Fibroblast of lung (primary cell): ENCODE measurements around the gene MSH6. TPM values are rescaled to one million over a fixed set of nuclear protein-coding genes. Genes with fewer than 3 reads are reported as not detected.

Experiments
- DNase-seq, 2 donors: peaks; one replicate each; pipeline versions ENCODE4 v3.0.0 to v3.0.0-alpha.2; 2010; ENCODE audit warnings: low read depth in 2 of 2
- H2AFZ ChIP-seq: 2 replicates; pipeline ENCODE4 v1.5.1; 2012; ENCODE audit warnings: low read length, control low read depth, inconsistent platforms
- H3K27ac ChIP-seq: 2 replicates; pipeline ENCODE4 v1.5.1; 2011; ENCODE audit warnings: low read length, control low read depth; ENCODE audit not compliant: insufficient read depth
- H3K27me3 ChIP-seq: 2 replicates; pipeline ENCODE4 v1.5.1; 2011; ENCODE audit warnings: mild to moderate bottlenecking, low read length; ENCODE audit not compliant: control insufficient read depth, insufficient read depth
- H3K36me3 ChIP-seq: 2 replicates; pipeline ENCODE4 v1.5.1; 2011; ENCODE audit warnings: low read length; ENCODE audit not compliant: control insufficient read depth, insufficient read depth
- H3K4me1 ChIP-seq: 2 replicates; pipeline ENCODE4 v1.5.1; 2011; ENCODE audit warnings: low read length; ENCODE audit not compliant: control insufficient read depth, insufficient read depth; ENCODE audit errors: extremely low read depth
- H3K4me2 ChIP-seq: 2 replicates; pipeline ENCODE4 v1.5.1; 2011; ENCODE audit warnings: low read length, control low read depth; ENCODE audit not compliant: insufficient read depth; ENCODE audit errors: extremely low read depth
- H3K4me3 ChIP-seq, 4 experiments: fragments of 200-600 bp in 1 of 4; sonication (generic) in 1 of 4; replicated peaks in 1 of 4; 2 replicates each; pipeline ENCODE4 v1.5.1; 2011 to 2016; ENCODE audit warnings: low read length in 4 of 4, low read depth in 3 of 4, mild to moderate bottlenecking in 3 of 4, control low read depth in 2 of 4, inconsistent platforms in 1 of 4, mixed read lengths in 1 of 4; ENCODE audit not compliant: insufficient read depth in 1 of 4; ENCODE audit errors: control extremely low read depth in 1 of 4
- H3K79me2 ChIP-seq: 2 replicates; pipeline ENCODE4 v1.5.1; 2012; ENCODE audit warnings: mild to moderate bottlenecking, low read length, inconsistent platforms; ENCODE audit not compliant: control insufficient read depth, insufficient read depth
- H3K9ac ChIP-seq: 2 replicates; pipeline ENCODE4 v1.5.1; 2011; ENCODE audit warnings: mild to moderate bottlenecking, low read length, control low read depth; ENCODE audit not compliant: insufficient read depth
- H3K9me3 ChIP-seq: 2 replicates; pipeline ENCODE4 v1.5.1; 2012; ENCODE audit warnings: low read depth, low read length; ENCODE audit not compliant: control insufficient read depth, insufficient read depth
- H4K20me1 ChIP-seq: 2 replicates; pipeline ENCODE4 v1.5.1; 2011; ENCODE audit warnings: low read length; ENCODE audit not compliant: control insufficient read depth, insufficient read depth; ENCODE audit errors: extremely low read depth
- CTCF ChIP-seq, 2 donors: IDR thresholded peaks in 1 of 2; conservative IDR thresholded peaks in 1 of 2; 1 replicate in 1 of 2; 2 replicates in 1 of 2; pipeline ENCODE4 v1.5.1; 2011 to 2012; ENCODE audit warnings: low read length in 2 of 2, control low read depth in 1 of 2, inconsistent platforms in 1 of 2, low read depth in 1 of 2, mild to moderate bottlenecking in 1 of 2
- EZH2 ChIP-seq: IDR thresholded peaks from 2 replicates; pipeline ENCODE4 v1.5.1; 2012; ENCODE audit warnings: low read length, control low read depth, mild to moderate bottlenecking; ENCODE audit errors: missing control alignments
- polyA plus RNA-seq, 2 donors: library from polyadenylated mRNA; depleted of rRNA in 1 of 2; stranded (reverse) in 1 of 2; unstranded in 1 of 2; fragments of >200 nt; gene quantifications; 2 replicates each; pipeline ENCODE4 v1.2.1, GENCODE V29; 2011 to 2012; ENCODE audit warnings: missing spikeins in 1 of 2
- total RNA-seq: library from RNA; depleted of rRNA; stranded (reverse); fragments of >200 nt; gene quantifications from 2 replicates; pipeline ENCODE4 v1.2.1, GENCODE V29; 2014

The MSH6 gene
- total and polyA plus RNA-seq, 2 donors (not counting 1 experiment from before 2014, with no cell fraction given) = 29.4 to 37.9 TPM

- TF ChIP-seq CTCF (conservative IDR thresholded peaks at IDR 0.05 in 1 of 2, IDR thresholded peaks at IDR 0.05 in 1 of 2; ENCODE audit: low read depth in 1 of 2, low read length in 2 of 2) (no peak), EZH2 (no peak)
- no peaks in the 10 kb centered on the region for H3K79me2 ChIP-seq
- H3K4me1 ChIP-seq = no peaks in the 10 kb centered on the region
- DNase-seq = no peak
- H2AFZ ChIP-seq = no peak overlapping the region
- no peaks in the 10 kb centered on the region for H3K9me3 ChIP-seq
- no peak overlapping the region for H3K9ac ChIP-seq
- no peaks in the 10 kb centered on the region for H3K36me3 ChIP-seq
- no peak overlapping the region for H3K27ac ChIP-seq
- H3K27me3 ChIP-seq = peaks cover 6% of the 10 kb centered on the region
- no peak overlapping the region for H3K4me3 ChIP-seq
- H3K4me2 ChIP-seq = no peak overlapping the region
- H4K20me1 ChIP-seq = no peaks in the 10 kb centered on the region
Observed at GRCh38 chr2:47741637-47742036, 41.3 kb upstream of the MSH6 start.

- Histone ChIP-seq H3K4me2 (no peak overlapping the region), H4K20me1 (no peaks in the 10 kb centered on the region), H3K4me3 (no peak overlapping the region), H3K27me3 (peaks cover 6% of the 10 kb centered on the region), H2AFZ (no peak overlapping the region), H3K9ac (no peak overlapping the region), H3K27ac (no peak overlapping the region), H3K9me3 (no peaks in the 10 kb centered on the region), H3K4me1 (no peaks in the 10 kb centered on the region), H3K36me3 (no peaks in the 10 kb centered on the region), H3K79me2 (no peaks in the 10 kb centered on the region)
- no peak for DNase-seq
- TF ChIP-seq CTCF (conservative IDR thresholded peaks at IDR 0.05 in 1 of 2, IDR thresholded peaks at IDR 0.05 in 1 of 2; ENCODE audit: low read depth in 1 of 2, low read length in 2 of 2) (no peak), EZH2 (no peak)
Observed at GRCh38 chr2:47744074-47744473, 38.9 kb upstream of the MSH6 start.

- Histone ChIP-seq H3K4me1 (no peaks in the 10 kb centered on the region), H3K27ac (no peak overlapping the region), H3K9me3 (no peaks in the 10 kb centered on the region), H3K27me3 (peaks cover under 1% of the 10 kb centered on the region), H2AFZ (no peak overlapping the region), H3K4me3 (no peak overlapping the region), H3K79me2 (no peaks in the 10 kb centered on the region), H3K4me2 (no peak overlapping the region), H3K9ac (no peak overlapping the region), H4K20me1 (no peaks in the 10 kb centered on the region), H3K36me3 (no peaks in the 10 kb centered on the region)
- no peak for DNase-seq
- TF ChIP-seq EZH2 (no peak), CTCF (conservative IDR thresholded peaks at IDR 0.05 in 1 of 2, IDR thresholded peaks at IDR 0.05 in 1 of 2; ENCODE audit: low read depth in 1 of 2, low read length in 2 of 2) (no peak)
Observed at GRCh38 chr2:47747878-47748277, 35.1 kb upstream of the MSH6 start.
